KMS-11 (cell line): ENCODE data around the gene NEK1.

ENCODE experiments used
- H2AFZ ChIP-seq: fragments of 200-600 bp; sonication (generic); 2 replicates; pipeline ENCODE4 v1.6.1; 2016; ENCODE audit warnings: antibody characterized with exemption, mixed run types, low read depth
- H3K27ac ChIP-seq: fragments of 200-600 bp; sonication (generic); 2 replicates; pipeline ENCODE4 v1.6.1; 2016; ENCODE audit warnings: mild to moderate bottlenecking, mixed run types
- H3K27me3 ChIP-seq: fragments of 200-600 bp; sonication (generic); 2 replicates; pipeline ENCODE4 v1.6.1; 2017; ENCODE audit warnings: mild to moderate bottlenecking, low read depth, mixed run types, moderate library complexity; ENCODE audit not compliant: insufficient read depth
- H3K36me3 ChIP-seq: fragments of 200-600 bp; sonication (generic); 2 replicates; pipeline ENCODE4 v1.6.1; 2017; ENCODE audit warnings: mild to moderate bottlenecking, mixed run types; ENCODE audit not compliant: insufficient read depth
- H3K4me1 ChIP-seq: fragments of 200-600 bp; sonication (generic); 2 replicates; pipeline ENCODE4 v1.6.1; 2016; ENCODE audit warnings: mild to moderate bottlenecking, low read depth, mixed run types; ENCODE audit not compliant: poor library complexity, severe bottlenecking
- H3K4me2 ChIP-seq: fragments of 200-600 bp; sonication (generic); 2 replicates; pipeline ENCODE4 v1.7.0; 2016; ENCODE audit warnings: mild to moderate bottlenecking, mixed run types
- H3K4me3 ChIP-seq: fragments of 200-600 bp; sonication (generic); IDR thresholded peaks from 2 replicates; pipeline ENCODE4 v1.6.1; 2017; ENCODE audit warnings: low read depth, low read length, mixed read lengths; ENCODE audit not compliant: insufficient read depth
- H3K79me2 ChIP-seq: fragments of 200-600 bp; sonication (generic); 2 replicates; pipeline ENCODE4 v1.6.1; 2016; ENCODE audit warnings: low read depth, mixed run types; ENCODE audit not compliant: insufficient read depth
- H3K9ac ChIP-seq: fragments of 200-600 bp; sonication (generic); 2 replicates; pipeline ENCODE4 v1.6.1; 2016; ENCODE audit warnings: mild to moderate bottlenecking, mixed run types
- H4K20me1 ChIP-seq: fragments of 200-600 bp; sonication (generic); 2 replicates; pipeline ENCODE4 v1.6.1; 2016; ENCODE audit warnings: mild to moderate bottlenecking, mixed run types; ENCODE audit not compliant: insufficient read depth
- CTCF ChIP-seq: fragments of 200-600 bp; sonication (generic); conservative IDR thresholded peaks from 2 replicates; pipeline ENCODE4 v1.6.1; 2017; ENCODE audit warnings: low read depth, mild to moderate bottlenecking, antibody characterized with exemption, low read length, moderate library complexity, mixed read lengths

NEK1 gene

GRCh38 chr4:169352360-169352759, 260.0 kb downstream of the NEK1 start:
- Histone ChIP-seq H4K20me1 (no peaks in the 10 kb centered on the region), H3K4me2 (no peak overlapping the region), H3K9ac (no peak overlapping the region), H3K4me1 (no peaks in the 10 kb centered on the region), H3K36me3 (peaks cover 3% of the 10 kb centered on the region; the same call in 1 of the 2 replicates), H2AFZ (no peak overlapping the region), H3K27me3 (no peaks in the 10 kb centered on the region), H3K4me3 (no peak overlapping the region), H3K79me2 (no peaks in the 10 kb centered on the region), H3K27ac (no peak overlapping the region)
- no peak for TF ChIP-seq CTCF

GRCh38 chr4:169351872-169352271, 260.5 kb downstream of the NEK1 start:
- no peaks in the 10 kb centered on the region for H3K4me1 ChIP-seq
- H3K36me3 ChIP-seq: peaks cover 3% of the 10 kb centered on the region; the same call in 1 of the 2 replicates
- H3K27ac ChIP-seq: no peak overlapping the region
- no peak for TF ChIP-seq CTCF
- no peaks in the 10 kb centered on the region for H3K79me2 ChIP-seq
- no peak overlapping the region for H3K9ac ChIP-seq
- no peak overlapping the region for H3K4me3 ChIP-seq
- H4K20me1 ChIP-seq: no peaks in the 10 kb centered on the region
- no peaks in the 10 kb centered on the region for H3K27me3 ChIP-seq
- no peak overlapping the region for H2AFZ ChIP-seq
- H3K4me2 ChIP-seq: no peak overlapping the region

- no peak for TF ChIP-seq CTCF
- H3K79me2 ChIP-seq: no peaks in the 10 kb centered on the region
- H4K20me1 ChIP-seq: no peaks in the 10 kb centered on the region
- no peaks in the 10 kb centered on the region for H3K4me1 ChIP-seq
- no peak overlapping the region for H3K4me2 ChIP-seq
- H3K36me3 ChIP-seq: no peaks in the 10 kb centered on the region
- H3K4me3 ChIP-seq: no peak overlapping the region
- no peak overlapping the region for H2AFZ ChIP-seq
- H3K9ac ChIP-seq: no peak overlapping the region
- no peak overlapping the region for H3K27ac ChIP-seq
- no peaks in the 10 kb centered on the region for H3K27me3 ChIP-seq
Observed at GRCh38 chr4:169348541-169348940, 263.8 kb downstream of the NEK1 start.

GRCh38 chr4:169346840-169347239, 265.5 kb downstream of the NEK1 start:
- no peak overlapping the region for H3K4me2 ChIP-seq
- no peaks in the 10 kb centered on the region for H3K27me3 ChIP-seq
- no peak overlapping the region for H3K27ac ChIP-seq
- H4K20me1 ChIP-seq: no peaks in the 10 kb centered on the region
- H2AFZ ChIP-seq: no peak overlapping the region
- H3K36me3 ChIP-seq: no peaks in the 10 kb centered on the region
- H3K79me2 ChIP-seq: no peaks in the 10 kb centered on the region
- H3K9ac ChIP-seq: no peak overlapping the region
- H3K4me1 ChIP-seq: no peaks in the 10 kb centered on the region
- H3K4me3 ChIP-seq: no peak overlapping the region
- TF ChIP-seq CTCF: no peak

GRCh38 chr4:169345316-169345721, 267.1 kb downstream of the NEK1 start:
- no peaks in the 10 kb centered on the region for H3K36me3 ChIP-seq
- H3K27me3 ChIP-seq: no peaks in the 10 kb centered on the region
- H3K27ac ChIP-seq: no peak overlapping the region
- H3K9ac ChIP-seq: no peak overlapping the region
- no peak overlapping the region for H3K4me3 ChIP-seq
- TF ChIP-seq CTCF: no peak
- H3K4me1 ChIP-seq: no peaks in the 10 kb centered on the region
- H2AFZ ChIP-seq: no peak overlapping the region
- H4K20me1 ChIP-seq: no peaks in the 10 kb centered on the region
- H3K79me2 ChIP-seq: no peaks in the 10 kb centered on the region
- no peak overlapping the region for H3K4me2 ChIP-seq
